OCI-LY1 (cell line): Measurements from ENCODE around the gene FLRT3.

Experiments used
- H2AFZ ChIP-seq: fragments of 200-600 bp; sonication (generic), shearing (Covaris generic); 2 replicates; pipeline ENCODE4 v1.6.0; 2014; ENCODE audit warnings: antibody characterized with exemption, mild to moderate bottlenecking, low read length
- H3F3A ChIP-seq: fragments of 200-600 bp; sonication (generic), shearing (Covaris generic); 2 replicates; pipeline ENCODE4 v1.6.0; 2014; ENCODE audit warnings: mild to moderate bottlenecking, antibody characterized with exemption, low read length, moderate library complexity; ENCODE audit not compliant: insufficient read depth
- H3K27ac ChIP-seq: fragments of 200-600 bp; sonication (generic); 2 replicates; pipeline ENCODE4 v1.5.1; 2014; ENCODE audit warnings: low read length, mixed run types, mild to moderate bottlenecking, low read depth; ENCODE audit not compliant: poor library complexity, severe bottlenecking
- H3K27me3 ChIP-seq: fragments of 200-600 bp; sonication (generic); 2 replicates; pipeline ENCODE4 v1.6.0; 2014; ENCODE audit warnings: antibody characterized with exemption, mild to moderate bottlenecking, low read length, moderate library complexity; ENCODE audit not compliant: insufficient read depth
- H3K36me3 ChIP-seq: fragments of 200-600 bp; sonication (generic); 2 replicates; pipeline ENCODE4 v1.6.1; 2014; ENCODE audit warnings: mild to moderate bottlenecking, antibody characterized with exemption, low read length, moderate library complexity, mixed read lengths; ENCODE audit not compliant: insufficient read depth
- H3K4me1 ChIP-seq: fragments of 200-600 bp; sonication (generic); 2 replicates; pipeline ENCODE4 v1.5.1; 2014; ENCODE audit warnings: mild to moderate bottlenecking, low read length, moderate library complexity; ENCODE audit not compliant: insufficient read depth, severe bottlenecking
- H3K4me2 ChIP-seq: fragments of 200-600 bp; sonication (generic), shearing (Covaris generic); 2 replicates; pipeline ENCODE4 v1.6.1; 2014; ENCODE audit warnings: low read length
- H3K4me3 ChIP-seq: fragments of 200-600 bp; sonication (generic); 2 replicates; pipeline ENCODE4 v1.5.1; 2014; ENCODE audit warnings: low read length, low read depth, mild to moderate bottlenecking, mixed read lengths; ENCODE audit not compliant: poor library complexity, severe bottlenecking
- H3K79me2 ChIP-seq: fragments of 200-600 bp; shearing (Covaris generic); 2 replicates; pipeline ENCODE4 v1.6.1; 2016; ENCODE audit warnings: mixed run types, low read length, mixed read lengths; ENCODE audit not compliant: insufficient read depth
- H3K9ac ChIP-seq: fragments of 200-600 bp; sonication (generic), shearing (Covaris generic); 2 replicates; pipeline ENCODE4 v1.6.1; 2014; ENCODE audit warnings: mild to moderate bottlenecking, low read length, mixed read lengths
- H3K9me2 ChIP-seq: fragments of 200-600 bp; sonication (generic), shearing (Covaris generic); 2 replicates; pipeline ENCODE4 v1.6.1; 2014; ENCODE audit warnings: low read depth, mild to moderate bottlenecking, low read length, mixed read lengths
- H3K9me3 ChIP-seq: fragments of 200-600 bp; shearing (Covaris generic); 2 replicates; pipeline ENCODE4 v1.6.1; 2014; ENCODE audit warnings: low read length, mixed read lengths
- H4K20me1 ChIP-seq: fragments of 200-600 bp; sonication (generic), shearing (Covaris generic); 2 replicates; pipeline ENCODE4 v1.6.0; 2016; ENCODE audit warnings: mild to moderate bottlenecking, low read length; ENCODE audit not compliant: insufficient read depth
- CTCF ChIP-seq: fragments of 200-600 bp; sonication (generic), shearing (Covaris generic); IDR thresholded peaks from 2 replicates; pipeline ENCODE4 v1.5.1; 2017; ENCODE audit warnings: mild to moderate bottlenecking, antibody characterized with exemption, low read length, moderate library complexity, mixed read lengths
- EZH2 ChIP-seq: fragments of 200-600 bp; sonication (generic), shearing (Covaris generic); IDR thresholded peaks from 2 replicates; pipeline ENCODE4 v1.8.0; 2017; ENCODE audit warnings: borderline replicate concordance, mixed run types, mild to moderate bottlenecking, antibody characterized with exemption, low read length, moderate library complexity, mixed read lengths

Gene FLRT3

GRCh38 chr20:14303651-14304050 is 33.8 kb downstream of the FLRT3 start:
- Histone ChIP-seq H3K27me3 (no peaks in the 10 kb centered on the region), H3K9me3 (no peaks in the 10 kb centered on the region), H2AFZ (no peak overlapping the region), H3K9ac (no peak overlapping the region), H3K4me2 (no peak overlapping the region), H3K27ac (no peak overlapping the region), H3K36me3 (no peaks in the 10 kb centered on the region), H3K79me2 (no peaks in the 10 kb centered on the region), H3K9me2 (no peaks in the 10 kb centered on the region), H3K4me1 (no peaks in the 10 kb centered on the region), H3F3A (no peaks in the 10 kb centered on the region), H4K20me1 (no peaks in the 10 kb centered on the region), H3K4me3 (no peak overlapping the region)
- TF ChIP-seq CTCF, result no peak
- no peak for TF ChIP-seq EZH2

- no peaks in the 10 kb centered on the region for H3K79me2 ChIP-seq
- H3K9me3 ChIP-seq, result no peaks in the 10 kb centered on the region
- no peak overlapping the region for H3K27ac ChIP-seq
- H3K4me3 ChIP-seq, result no peak overlapping the region
- H3K4me1 ChIP-seq, result no peaks in the 10 kb centered on the region
- H2AFZ ChIP-seq, result no peak overlapping the region
- H4K20me1 ChIP-seq, result no peaks in the 10 kb centered on the region
- no peak overlapping the region for H3K9ac ChIP-seq
- H3K9me2 ChIP-seq, result no peaks in the 10 kb centered on the region
- H3K4me2 ChIP-seq, result no peak overlapping the region
- no peaks in the 10 kb centered on the region for H3K27me3 ChIP-seq
- no peaks in the 10 kb centered on the region for H3K36me3 ChIP-seq
- H3F3A ChIP-seq, result no peaks in the 10 kb centered on the region
- TF ChIP-seq EZH2 (no peak), CTCF (no peak)
Measured at GRCh38 chr20:14303106-14303505, 34.3 kb downstream of the FLRT3 start.

GRCh38 chr20:14299831-14300230 is 37.6 kb downstream of the FLRT3 start:
- Histone ChIP-seq H4K20me1 (no peaks in the 10 kb centered on the region), H3K9ac (no peak overlapping the region), H3K4me3 (no peak overlapping the region), H3K79me2 (no peaks in the 10 kb centered on the region), H3F3A (no peaks in the 10 kb centered on the region), H3K4me2 (no peak overlapping the region), H3K27ac (no peak overlapping the region), H3K4me1 (no peaks in the 10 kb centered on the region), H3K9me3 (no peaks in the 10 kb centered on the region), H3K9me2 (no peaks in the 10 kb centered on the region), H3K36me3 (no peaks in the 10 kb centered on the region), H3K27me3 (no peaks in the 10 kb centered on the region), H2AFZ (no peak overlapping the region)
- TF ChIP-seq CTCF (no peak), EZH2 (no peak)
